ENCODE results near the gene PDGFRA. TPM values are rescaled to one million over a fixed set of nuclear protein-coding genes. Genes with fewer than 3 reads are reported as not detected.
A peak's percentile ranks its signal among the peaks of the same experiment; 100 is the strongest.

The PDGFRA gene
- total and polyA plus RNA-seq, 2 experiments from 2014 or later: 32.1 to 60.9 TPM

DNA sequence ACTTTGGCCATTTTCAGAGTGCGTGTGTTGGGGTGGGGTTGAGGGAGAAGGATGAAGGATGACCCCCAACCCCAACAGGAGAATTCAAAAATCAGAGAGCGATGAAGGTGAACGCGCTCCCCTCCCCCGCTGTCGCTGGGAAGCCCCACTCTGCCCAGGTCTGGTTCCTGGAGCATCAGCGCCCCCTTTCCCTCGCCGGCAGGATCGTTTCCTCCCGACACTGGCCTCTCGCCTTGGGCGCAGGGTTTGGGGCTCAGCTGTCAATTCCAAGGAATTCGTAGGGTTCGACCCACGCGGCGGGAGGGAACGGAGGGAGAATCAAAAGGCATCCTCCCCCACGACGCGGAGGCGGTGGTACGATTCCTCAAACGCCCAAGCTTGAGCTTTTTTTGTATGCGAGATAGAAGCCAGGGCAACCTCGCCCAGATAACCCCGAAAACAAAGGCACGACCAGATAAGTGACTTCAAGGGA is 1.0 kb upstream of the PDGFRA start:
- H3K9me3 ChIP-seq (ENCODE audit: low read depth): no peaks in the 10 kb centered on the region
- H3K36me3 ChIP-seq: no peaks in the 10 kb centered on the region
- no peaks in the 10 kb centered on the region for H3K27me3 ChIP-seq
- TF ChIP-seq, protein P1, sequence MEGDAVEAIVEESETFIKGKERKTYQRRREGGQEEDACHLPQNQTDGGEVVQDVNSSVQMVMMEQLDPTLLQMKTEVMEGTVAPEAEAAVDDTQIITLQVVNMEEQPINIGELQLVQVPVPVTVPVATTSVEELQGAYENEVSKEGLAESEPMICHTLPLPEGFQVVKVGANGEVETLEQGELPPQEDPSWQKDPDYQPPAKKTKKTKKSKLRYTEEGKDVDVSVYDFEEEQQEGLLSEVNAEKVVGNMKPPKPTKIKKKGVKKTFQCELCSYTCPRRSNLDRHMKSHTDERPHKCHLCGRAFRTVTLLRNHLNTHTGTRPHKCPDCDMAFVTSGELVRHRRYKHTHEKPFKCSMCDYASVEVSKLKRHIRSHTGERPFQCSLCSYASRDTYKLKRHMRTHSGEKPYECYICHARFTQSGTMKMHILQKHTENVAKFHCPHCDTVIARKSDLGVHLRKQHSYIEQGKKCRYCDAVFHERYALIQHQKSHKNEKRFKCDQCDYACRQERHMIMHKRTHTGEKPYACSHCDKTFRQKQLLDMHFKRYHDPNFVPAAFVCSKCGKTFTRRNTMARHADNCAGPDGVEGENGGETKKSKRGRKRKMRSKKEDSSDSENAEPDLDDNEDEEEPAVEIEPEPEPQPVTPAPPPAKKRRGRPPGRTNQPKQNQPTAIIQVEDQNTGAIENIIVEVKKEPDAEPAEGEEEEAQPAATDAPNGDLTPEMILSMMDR (IDR thresholded peaks at IDR 0.05; ENCODE audit: low read depth, low read length): peak; percentile 94
- peak overlapping the region; percentile 42 for H3K27ac ChIP-seq
- peak; percentile 92 to 96 for DNase-seq (ENCODE audit: low read depth in 1 of 2, low spot score in 1 of 2)
- H3K4me1 ChIP-seq (ENCODE audit: low read depth): peaks cover 20% of the 10 kb centered on the region
- peak overlapping the region; percentile 64 for H3K4me3 ChIP-seq

DNA sequence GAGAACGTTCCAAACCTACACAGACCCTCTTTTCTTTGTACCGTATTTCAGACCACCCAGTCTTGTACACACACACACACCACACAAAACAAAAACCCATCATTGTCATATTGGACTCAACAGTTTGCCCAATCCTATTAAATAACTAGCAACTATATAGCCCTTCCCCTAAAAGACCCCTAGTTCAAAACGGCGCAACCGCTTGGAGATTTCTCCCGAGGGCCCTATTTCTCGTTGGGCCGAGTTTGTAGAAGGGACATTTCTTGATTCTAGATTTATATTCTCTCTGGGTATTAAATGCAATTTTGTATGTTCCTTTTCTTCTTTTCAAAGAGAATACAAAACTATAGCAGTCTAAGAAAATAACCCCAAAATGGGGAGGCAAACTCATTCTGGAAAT is 547 bp upstream of the PDGFRA start:
- H3K9me3 ChIP-seq (ENCODE audit: low read depth): no peaks in the 10 kb centered on the region
- peak in 1 of 2 donors; percentile 17 for DNase-seq (ENCODE audit: low read depth in 1 of 2, low spot score in 1 of 2)
- no peak overlapping the region for H3K27ac ChIP-seq
- H3K4me1 ChIP-seq (ENCODE audit: low read depth): peaks cover 20% of the 10 kb centered on the region
- TF ChIP-seq, protein P1 (IDR thresholded peaks at IDR 0.05; ENCODE audit: low read depth, low read length): no peak
- no peaks in the 10 kb centered on the region for H3K36me3 ChIP-seq
- no peaks in the 10 kb centered on the region for H3K27me3 ChIP-seq
- peak overlapping the region; percentile 64 for H3K4me3 ChIP-seq

DNA sequence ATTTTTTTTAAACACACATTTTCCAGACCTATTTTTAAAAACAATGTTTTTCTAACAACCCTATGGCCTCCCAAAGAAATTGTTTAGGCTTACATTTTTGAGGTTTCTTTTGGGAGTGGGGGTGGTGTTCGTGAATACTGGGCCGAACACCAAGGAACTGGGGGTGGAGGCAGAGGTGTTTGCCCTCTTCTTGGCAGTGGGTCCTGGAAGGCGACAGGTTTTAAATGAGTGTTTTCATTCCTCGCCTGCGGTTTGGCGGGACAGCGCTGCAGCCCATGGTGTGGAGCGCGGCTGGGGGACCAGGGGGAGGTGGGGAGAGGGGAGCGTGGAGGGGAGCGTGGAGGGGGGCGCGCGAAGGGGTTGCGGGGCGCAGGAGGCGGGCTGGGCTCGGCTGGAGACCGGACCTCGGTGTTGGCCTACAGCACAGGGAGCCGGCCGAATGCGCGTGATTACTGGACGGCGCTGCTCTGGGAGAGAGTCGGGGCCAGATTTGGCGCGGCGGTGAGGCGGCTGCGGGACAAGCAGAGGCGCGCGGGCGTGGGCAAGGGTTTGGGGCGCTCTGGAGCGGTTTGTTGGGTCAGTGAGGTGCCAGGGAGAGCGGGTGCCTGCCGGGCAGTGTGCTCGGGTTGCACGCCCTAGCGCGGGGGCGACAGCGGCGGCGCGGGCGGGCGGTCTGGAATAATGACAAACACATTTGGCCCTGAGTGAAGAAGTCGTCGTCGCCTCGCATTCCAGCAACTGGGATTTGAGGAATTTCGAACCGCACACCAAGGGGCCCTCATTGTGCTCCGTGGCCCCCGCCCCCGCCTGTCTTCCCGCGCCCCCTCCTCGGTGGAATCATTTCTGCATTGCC is 764 bp downstream of the PDGFRA start:
- Histone ChIP-seq H3K4me1 (ENCODE audit: low read depth) (peaks cover 17% of the 10 kb centered on the region), H3K27ac (peak overlapping the region; percentile 86), H3K9me3 (ENCODE audit: low read depth) (no peaks in the 10 kb centered on the region), H3K27me3 (no peaks in the 10 kb centered on the region), H3K4me3 (peak overlapping the region; percentile 64), H3K36me3 (no peaks in the 10 kb centered on the region)
- DNase-seq (ENCODE audit: low read depth in 1 of 2, low spot score in 1 of 2): peak; percentile 59 to 65
- TF ChIP-seq, protein P1 (IDR thresholded peaks at IDR 0.05; ENCODE audit: low read depth, low read length): no peak

GRCh38 chr4:54230484-54231418 is 1.7 kb downstream of the PDGFRA start:
- H3K36me3 ChIP-seq: no peaks in the 10 kb centered on the region
- H3K9me3 ChIP-seq (ENCODE audit: low read depth): no peaks in the 10 kb centered on the region
- TF ChIP-seq, protein P1 (IDR thresholded peaks at IDR 0.05; ENCODE audit: low read depth, low read length): no peak
- peak overlapping the region; percentile 64 for H3K4me3 ChIP-seq
- H3K4me1 ChIP-seq (ENCODE audit: low read depth): peaks cover 9% of the 10 kb centered on the region
- H3K27ac ChIP-seq: peak overlapping the region; percentile 86
- DNase-seq (ENCODE audit: low read depth in 1 of 2, low spot score in 1 of 2): peak; percentile 49 to 85
- no peaks in the 10 kb centered on the region for H3K27me3 ChIP-seq

DNA sequence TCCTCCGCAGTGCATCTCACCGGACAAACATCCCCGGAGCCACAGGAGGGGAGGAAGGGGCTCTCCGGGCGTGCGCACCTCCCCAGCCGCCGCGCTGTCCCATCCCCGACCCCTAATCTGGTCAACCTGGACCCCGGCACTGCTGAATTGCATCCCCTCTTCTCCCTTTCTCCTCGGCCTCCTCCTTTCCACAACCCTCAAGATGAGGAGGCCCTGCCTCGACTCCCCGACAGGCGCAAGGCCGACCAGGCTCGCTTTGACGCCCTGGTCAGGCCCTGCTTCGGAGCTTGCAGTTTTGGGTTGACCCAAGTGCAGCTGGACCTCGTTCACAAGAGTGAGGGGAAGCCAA is 2.3 kb downstream of the PDGFRA start:
- no peaks in the 10 kb centered on the region for H3K9me3 ChIP-seq (ENCODE audit: low read depth)
- peaks cover 2% of the 10 kb centered on the region for H3K4me1 ChIP-seq (ENCODE audit: low read depth)
- TF ChIP-seq, protein P1 (IDR thresholded peaks at IDR 0.05; ENCODE audit: low read depth, low read length): no peak
- no peak for DNase-seq (ENCODE audit: low read depth in 1 of 2, low spot score in 1 of 2)
- H3K4me3 ChIP-seq: peak overlapping the region; percentile 64
- no peaks in the 10 kb centered on the region for H3K36me3 ChIP-seq
- no peaks in the 10 kb centered on the region for H3K27me3 ChIP-seq
- H3K27ac ChIP-seq: peak overlapping the region; percentile 86
